ENCODE results near the gene MATCAP1.

MATCAP1 gene

DNA sequence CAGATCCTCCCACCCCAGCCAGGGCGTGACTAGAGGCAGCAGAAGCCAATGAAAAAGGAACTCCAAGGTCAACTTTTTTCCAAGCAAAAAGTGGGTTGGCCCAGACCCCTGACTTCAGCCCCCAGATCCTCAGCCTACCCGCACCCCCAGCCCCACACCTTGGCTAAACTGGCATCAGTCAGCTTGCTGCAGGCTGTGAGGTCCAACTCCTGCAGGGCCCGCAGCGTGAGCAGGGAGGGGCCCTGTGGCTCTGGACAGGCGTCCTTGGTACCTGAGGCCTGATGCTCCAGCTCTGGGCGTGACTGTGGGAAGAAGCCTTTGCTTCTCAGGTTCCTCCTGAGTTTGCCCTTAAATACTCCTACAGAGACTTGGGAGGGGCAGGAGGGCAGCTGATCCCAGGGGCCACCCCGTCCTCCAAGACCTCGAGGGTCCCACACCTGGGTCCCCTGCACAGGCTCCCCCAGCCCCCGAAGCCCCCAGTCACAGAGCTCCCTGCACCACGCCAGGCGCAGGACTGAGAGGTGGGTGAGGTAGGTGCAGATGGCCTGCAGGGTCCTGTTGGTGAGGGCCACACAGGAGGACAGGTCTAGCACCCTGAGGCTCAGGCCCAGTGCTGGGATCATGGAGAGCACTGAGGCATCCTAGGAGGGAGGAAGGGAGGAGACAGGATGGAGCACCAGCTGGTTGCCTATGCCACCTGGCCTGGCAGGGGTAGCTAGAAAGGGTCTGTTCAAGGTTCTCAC is 24.6 kb upstream of the MATCAP1 start:
- DNase-seq, result no peak

- no peak for DNase-seq
Observed at GRCh38 chr16:67207249-67208091, 23.7 kb upstream of the MATCAP1 start.

DNA sequence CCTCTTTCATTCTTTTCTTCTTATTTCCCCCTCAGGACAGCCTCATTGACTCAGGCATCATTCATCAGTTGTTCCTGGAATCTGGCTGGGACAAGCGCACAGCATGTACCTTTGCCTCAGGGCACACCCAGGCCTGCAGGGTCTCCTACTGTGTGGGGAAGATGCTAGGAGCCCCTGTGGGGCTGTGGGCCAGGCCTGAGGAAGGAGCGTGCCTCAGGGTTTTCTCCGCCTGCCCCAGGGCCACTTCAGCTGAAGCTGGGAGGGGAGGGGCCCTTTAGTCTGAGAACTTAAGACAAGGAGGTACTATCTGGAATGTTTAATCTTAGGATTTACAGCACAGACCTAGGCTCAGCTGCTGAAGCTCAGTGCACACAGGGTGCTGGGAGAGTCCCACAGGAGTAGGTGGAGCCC is 23.1 kb upstream of the MATCAP1 start:
- DNase-seq, result no peak

DNA sequence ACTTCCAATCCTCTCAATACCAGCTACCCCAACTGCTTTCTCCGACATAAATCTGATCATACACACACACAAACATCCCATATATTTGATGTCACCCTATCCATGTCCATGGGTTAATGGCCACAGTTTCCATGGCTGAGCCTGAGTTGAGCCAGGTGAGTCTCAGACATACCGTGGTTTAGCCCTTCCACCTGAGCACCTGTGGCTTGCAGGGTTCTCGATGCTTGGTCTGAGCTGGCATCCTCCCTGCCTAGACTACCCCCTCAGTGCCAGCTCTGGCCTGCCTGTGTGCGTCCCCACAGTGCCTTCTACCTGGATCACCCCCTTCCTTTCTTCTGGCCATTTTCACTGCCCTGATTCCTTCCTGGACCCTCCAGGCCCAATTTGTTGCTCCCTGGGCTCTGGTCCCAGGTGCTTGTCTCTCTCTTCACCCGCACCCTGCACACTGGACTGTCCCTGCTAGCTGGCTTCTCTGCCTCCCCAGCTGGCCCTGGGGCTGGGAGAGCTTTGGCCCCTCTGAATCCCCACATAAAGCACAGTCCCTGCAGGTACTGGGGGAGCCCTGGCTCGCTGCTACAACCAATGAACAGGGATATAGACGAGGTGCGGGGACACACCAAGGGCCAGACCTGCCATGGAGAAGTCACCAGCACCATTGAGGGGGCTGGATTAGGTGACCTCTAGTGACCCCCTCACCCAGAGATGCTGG is 22.5 kb upstream of the MATCAP1 start:
- no peak for DNase-seq

DNA sequence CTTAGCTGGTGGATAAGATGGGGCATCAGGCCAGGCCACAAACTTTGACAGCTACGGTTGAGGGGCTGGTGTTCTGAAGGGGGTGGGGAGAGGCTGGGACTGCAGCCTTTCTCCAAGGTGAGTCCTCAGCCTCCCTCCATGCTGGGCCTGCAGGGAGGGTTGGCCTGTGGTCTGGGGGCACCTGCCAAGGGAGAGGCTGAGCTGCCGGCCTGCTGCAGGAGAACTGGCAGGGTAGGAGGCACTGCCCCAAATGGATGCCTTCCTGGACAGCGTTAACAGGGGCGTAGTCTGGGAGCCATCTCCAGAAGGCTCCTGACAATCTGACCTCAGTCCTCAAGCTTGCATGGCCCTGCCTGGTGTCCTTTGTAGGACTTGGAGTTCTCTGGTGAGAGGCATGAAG is 20.3 kb upstream of the MATCAP1 start:
- no peak for DNase-seq

GRCh38 chr16:67202956-67203493 is 19.3 kb upstream of the MATCAP1 start:
- no peak for DNase-seq

DNA sequence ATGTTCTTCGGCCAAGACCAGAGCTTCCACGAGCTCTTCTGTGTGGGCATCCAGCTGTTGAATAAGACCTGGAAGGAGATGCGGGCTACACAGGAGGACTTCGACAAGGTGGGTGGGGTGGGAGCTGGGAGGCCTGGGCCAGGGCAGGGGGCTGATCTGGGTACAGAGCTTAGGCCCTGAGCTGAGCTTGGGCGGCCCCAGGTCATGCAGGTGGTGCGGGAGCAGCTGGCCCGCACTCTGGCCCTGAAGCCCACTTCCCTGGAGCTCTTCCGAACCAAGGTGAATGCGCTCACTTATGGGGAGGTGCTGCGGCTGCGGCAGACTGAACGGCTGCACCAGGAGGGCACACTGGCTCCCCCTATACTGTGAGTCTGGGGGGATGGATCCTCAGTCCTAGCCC is 18.7 kb upstream of the MATCAP1 start:
- DNase-seq, result no peak

DNA sequence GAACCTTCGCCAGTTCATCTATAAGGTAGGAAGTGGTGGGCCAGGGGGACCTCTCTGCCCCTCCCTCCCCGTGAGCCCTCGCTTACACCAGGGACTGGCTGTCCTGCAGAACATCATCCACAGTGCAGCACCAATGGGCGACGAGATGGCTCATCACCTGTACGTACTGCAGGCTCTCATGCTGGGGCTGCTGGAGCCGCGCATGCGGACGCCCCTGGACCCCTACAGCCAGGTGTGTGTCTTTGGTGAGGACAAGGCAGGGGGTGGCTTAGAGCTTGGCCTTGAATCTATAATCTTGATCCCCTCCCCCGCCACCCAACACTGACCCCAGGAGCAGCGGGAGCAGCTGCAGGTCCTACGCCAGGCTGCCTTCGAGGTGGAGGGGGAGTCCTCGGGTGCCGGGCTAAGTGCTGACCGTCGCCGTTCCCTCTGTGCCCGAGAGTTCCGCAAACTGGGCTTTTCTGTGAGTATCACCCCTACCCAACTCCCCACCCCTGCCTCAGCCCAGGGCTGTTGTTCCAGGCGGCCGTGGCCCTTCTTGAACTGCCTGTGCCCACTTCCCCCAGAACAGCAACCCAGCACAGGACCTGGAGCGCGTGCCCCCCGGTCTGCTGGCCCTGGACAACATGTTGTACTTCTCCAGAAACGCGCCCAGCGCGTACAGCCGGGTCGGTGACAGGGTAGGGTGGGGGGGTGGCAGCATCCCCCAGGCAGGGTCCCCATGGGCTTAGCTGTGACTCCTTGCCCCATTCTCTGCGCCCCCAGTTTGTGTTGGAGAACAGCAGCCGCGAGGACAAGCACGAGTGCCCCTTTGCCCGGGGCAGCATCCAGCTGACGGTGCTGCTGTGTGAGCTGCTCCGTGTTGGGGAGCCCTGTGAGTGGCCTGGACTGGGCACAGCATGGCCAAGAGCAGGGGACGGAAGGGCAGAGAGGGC is 17.9 kb upstream of the MATCAP1 start:
- no peak for DNase-seq

GRCh38 chr16:67200491-67200890 is 16.7 kb upstream of the MATCAP1 start:
- DNase-seq, result no peak

DNA sequence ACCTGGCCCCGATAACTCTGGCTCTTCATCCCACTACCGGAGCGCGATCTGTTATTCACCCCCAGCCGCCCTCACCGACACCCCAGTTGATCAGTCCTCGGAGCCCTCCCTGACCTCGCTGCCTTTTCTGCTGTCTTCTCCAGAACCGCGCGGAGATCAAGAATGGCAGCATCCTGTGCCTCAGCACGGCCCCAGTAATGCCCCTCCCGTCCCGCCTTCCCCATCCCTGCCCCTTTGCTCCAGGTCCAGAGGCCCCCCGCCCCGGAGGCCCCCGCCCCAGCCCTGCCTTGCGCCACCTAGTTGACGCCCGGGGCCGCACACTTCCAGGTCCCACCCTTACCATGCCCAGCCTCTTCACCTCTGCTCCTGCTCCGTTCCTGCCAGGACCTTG is 16.0 kb upstream of the MATCAP1 start:
- no peak for DNase-seq

DNA sequence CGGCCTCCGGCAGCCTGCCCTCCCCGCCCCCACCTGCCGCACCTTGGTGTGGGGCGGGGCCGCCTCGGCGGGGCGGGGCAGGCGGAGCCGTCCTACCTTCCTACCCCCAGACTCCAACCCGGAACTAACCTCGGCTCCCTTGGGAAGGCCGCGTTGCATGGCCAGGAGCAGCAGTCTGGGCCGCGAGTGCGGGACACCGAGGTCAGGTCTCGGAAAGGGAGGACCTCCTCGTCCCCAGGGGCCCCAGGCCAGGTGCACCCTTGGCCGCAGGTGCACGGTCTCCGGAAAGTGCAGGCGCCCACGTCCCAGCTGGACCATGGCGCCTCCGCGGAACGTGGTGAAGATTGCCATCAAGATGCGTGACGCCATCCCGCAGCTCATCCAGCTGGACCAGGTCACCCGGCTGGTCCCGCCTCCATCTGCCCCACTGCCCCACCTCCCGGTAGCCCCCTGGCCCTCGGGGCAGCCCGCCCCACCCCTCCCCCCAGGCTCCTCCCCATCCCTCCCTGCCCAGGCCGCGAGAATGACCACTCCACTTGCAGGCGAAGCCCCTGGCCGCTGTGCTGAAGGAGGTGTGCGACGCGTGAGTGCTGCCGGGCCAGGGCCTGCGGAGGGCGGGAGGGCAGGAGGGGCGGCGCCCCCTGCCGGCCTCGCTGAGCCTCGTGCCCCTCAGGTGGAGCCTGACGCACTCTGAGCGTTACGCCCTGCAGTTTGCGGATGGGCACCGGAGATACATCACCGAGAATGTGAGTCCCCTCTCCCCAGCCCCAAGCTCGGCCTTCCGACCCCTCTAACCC is 15.4 kb upstream of the MATCAP1 start, which contains the start of gene ELMO3:
Gene ELMO3 (plus strand): TSS at position 121 of the 797 bp plus-strand sequence. CDS start 196 bp downstream, at position 317.
- no peak for DNase-seq

DNA sequence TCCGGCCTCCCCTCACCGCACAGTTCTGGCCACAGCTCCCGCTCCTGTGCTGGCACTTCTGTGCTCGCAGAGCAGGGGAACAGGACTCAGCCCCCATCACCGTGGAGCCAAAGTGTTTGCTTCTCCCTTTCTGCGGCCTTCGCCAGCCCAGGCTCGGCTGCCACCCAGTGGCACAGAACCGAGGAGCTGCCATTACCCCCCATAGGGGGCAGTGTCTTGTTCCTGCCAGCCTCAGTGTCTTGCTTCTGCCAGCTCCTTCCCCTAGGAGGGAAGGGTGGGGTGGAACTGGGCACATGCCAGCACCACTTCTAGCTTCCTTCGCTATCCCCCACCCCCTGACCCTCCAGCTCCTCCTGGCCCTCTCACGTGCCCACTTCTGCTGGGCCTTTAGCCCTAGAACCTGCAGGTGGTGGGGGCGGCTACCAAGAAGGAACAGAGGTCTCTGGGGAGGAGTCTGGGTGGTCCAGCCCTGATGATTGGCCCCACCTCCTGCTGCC is 14.5 kb upstream of the MATCAP1 start:
- DNase-seq, result peak in 38 of 56 donors; percentile 11 to 68 (median 36)

- no peak for DNase-seq
Observed at GRCh38 chr16:67197704-67198103, 13.9 kb upstream of the MATCAP1 start.

- DNase-seq, result no peak
Observed at GRCh38 chr16:67196881-67197280, 13.1 kb upstream of the MATCAP1 start.

GRCh38 chr16:67195676-67196075 is 11.9 kb upstream of the MATCAP1 start:
- no peak for DNase-seq

DNA sequence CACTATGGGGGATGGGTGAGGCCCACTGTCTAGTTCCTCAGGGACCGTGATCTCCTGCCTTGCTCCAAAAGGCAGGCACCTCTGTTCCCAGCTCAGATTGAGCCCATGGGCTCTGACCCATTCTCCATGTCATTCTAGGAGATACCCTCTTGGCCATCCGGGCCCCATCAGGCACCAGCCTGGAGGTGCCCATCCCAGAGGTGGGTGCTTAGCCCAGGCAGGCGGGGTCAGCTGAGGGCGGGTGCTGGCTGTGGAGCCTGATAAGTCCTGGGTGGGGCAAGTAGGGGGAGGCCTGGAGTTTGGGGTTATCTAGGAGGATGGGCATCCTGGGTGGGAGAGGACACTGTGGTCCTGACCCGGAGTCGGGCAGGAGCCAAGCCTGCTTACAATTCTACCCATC is 10.5 kb upstream of the MATCAP1 start:
- DNase-seq, result no peak

DNA sequence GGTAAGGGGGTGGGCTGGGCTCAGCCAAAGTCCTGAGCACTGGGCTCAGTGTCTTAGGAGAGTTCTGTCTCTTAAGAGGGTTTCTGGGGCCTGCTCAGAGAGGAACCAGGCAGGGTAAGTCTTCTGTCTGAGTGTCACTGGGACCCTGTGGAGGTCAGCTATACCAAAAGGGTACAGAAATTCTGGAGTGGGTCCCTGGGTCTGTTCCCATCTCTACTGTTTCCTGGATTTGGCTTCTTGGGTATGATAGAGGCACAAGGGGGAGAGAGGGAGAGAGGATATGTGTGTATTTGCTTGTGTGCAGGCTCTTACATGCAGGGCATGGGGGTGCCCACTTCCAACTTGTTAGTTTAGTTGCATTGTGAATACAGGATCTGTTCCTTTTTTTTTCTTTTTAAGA is 9.8 kb upstream of the MATCAP1 start:
- no peak for DNase-seq

DNA sequence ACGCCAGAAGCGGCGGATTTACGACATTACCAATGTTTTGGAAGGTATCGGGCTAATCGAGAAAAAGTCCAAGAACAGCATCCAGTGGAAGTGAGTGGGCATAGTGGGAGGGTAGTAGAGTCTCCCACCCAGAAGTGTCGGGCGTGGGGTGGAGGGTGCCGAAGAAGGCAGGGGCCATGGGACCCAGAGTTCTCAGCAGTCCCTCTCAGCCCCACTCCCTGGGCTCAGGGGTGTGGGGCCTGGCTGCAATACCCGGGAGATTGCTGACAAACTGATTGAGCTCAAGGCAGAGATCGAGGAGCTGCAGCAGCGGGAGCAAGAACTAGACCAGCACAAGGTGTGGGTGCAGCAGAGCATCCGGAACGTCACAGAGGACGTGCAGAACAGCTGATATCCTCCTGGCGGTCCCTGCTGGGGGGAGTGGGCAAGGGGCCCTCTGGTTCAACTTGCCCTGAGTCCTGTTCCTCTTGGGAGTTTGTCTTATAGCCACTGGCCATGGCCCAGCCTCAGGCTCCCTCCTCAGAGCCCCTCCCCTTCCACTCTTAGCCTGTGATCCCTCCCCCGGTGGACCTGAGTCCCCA is 9.1 kb upstream of the MATCAP1 start:
- no peak for DNase-seq

Data from nucleus accumbens (tissue), 56 donors.